GM13976 (cell line): Measurements from ENCODE around the gene NCAN.

Experiments
- DNase-seq: peaks from one replicate; pipeline ENCODE4 v3.0.0; 2012; ENCODE audit warnings: low spot score
- in situ Hi-C: fragments of 300-500 bp; cut with MboI; formaldehyde crosslinking; loops from one replicate; pipeline ENCODE4 v1.12.0; 2022; ENCODE audit warnings: low sequenced_read_pairs, mixed read lengths, inconsistent platforms; ENCODE audit not compliant: unreplicated experiment
- TF ChIP-seq, protein P1 (sequence below): IDR thresholded peaks from 2 replicates; pipeline ENCODE4 v1.5.1; 2012; ENCODE audit warnings: borderline replicate concordance, mild to moderate bottlenecking; ENCODE audit not compliant: insufficient read depth; ENCODE audit errors: extremely low read depth, missing control alignments, control extremely low read depth

Gene NCAN

GRCh38 chr19:19274716-19275565, 63.2 kb downstream of the NCAN start:
- DNase-seq, result no peak
- TF ChIP-seq, protein P1, sequence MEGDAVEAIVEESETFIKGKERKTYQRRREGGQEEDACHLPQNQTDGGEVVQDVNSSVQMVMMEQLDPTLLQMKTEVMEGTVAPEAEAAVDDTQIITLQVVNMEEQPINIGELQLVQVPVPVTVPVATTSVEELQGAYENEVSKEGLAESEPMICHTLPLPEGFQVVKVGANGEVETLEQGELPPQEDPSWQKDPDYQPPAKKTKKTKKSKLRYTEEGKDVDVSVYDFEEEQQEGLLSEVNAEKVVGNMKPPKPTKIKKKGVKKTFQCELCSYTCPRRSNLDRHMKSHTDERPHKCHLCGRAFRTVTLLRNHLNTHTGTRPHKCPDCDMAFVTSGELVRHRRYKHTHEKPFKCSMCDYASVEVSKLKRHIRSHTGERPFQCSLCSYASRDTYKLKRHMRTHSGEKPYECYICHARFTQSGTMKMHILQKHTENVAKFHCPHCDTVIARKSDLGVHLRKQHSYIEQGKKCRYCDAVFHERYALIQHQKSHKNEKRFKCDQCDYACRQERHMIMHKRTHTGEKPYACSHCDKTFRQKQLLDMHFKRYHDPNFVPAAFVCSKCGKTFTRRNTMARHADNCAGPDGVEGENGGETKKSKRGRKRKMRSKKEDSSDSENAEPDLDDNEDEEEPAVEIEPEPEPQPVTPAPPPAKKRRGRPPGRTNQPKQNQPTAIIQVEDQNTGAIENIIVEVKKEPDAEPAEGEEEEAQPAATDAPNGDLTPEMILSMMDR, result no peak
- in situ Hi-C loops, result no loop called here

- DNase-seq, result no peak
- TF ChIP-seq, protein P1, result no peak
- in situ Hi-C loops, result no loop called here
These were observed 64.6 kb downstream of the NCAN start for GRCh38 chr19:19276386-19276785.

DNA sequence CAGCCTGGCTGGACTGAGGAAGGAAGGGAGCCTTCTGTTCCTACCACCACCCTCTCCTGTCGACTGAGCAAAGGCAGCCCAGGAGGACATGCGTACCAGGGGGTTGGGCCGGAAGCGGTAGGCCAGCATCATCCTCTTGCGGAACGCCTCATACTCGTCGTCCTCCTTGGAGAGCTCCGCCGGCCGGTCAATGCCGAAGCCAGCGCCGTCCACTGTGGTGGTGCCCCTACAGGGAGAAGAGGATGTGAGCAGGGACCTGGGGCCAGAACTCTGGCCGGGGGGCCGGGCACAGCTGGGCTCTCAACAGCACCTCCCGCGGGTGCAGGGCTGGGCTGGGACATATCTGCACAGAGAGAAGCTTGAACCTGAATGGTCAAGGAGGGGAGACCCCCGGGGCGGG, 65.1 kb downstream of the NCAN start:
- in situ Hi-C loops, result no loop called here

DNA sequence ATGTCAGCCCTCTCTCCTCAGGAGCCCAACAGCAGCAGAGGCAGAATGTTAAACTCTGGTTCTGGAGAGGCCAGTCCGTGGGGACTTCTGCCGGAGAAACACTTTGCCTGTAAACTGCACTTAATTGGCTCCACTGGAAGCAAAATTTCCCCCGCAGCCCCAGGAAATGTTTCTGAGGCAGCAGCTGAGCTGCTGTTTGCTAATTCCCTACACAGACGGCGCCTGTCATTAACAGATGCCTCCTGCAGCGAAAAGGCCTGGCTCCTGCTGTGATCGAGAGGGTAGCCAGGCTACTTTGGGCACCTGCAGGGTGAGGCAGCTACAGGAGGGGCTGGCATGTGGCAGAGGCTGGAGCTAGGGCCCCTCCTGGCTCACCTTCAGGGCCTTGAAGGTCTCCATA, 66.6 kb downstream of the NCAN start:
- DNase-seq, result no peak
- TF ChIP-seq, protein P1, result no peak
- in situ Hi-C loops, result no loop called here

More for the DNA sequence above, 65.1 kb downstream of the NCAN start:
- TF ChIP-seq, protein P1, result no peak
- no peak for DNase-seq

GRCh38 chr19:19279062-19279612, 67.4 kb downstream of the NCAN start:
- no peak for DNase-seq
- TF ChIP-seq, protein P1, result no peak
- in situ Hi-C loops, result no loop called here

DNA sequence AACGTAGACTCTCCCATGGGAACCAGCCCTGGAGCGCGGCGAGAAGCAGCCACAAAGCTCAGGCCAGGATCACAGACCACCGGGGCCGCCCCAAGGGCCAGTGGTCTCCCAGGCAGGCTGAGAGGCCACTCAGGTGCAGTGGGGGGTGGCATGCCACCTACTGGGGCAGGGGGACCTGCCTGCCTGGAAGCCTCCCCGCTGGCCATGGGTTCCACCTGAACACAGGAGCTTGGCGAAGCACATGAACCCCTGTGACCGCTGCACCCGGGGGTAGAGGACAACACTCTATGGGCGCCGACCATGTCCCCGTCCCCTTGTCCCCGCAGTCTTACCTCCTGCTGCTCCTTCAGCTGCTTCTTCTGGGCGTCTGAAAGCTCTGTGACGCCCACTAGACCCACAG, 68.1 kb downstream of the NCAN start:
- in situ Hi-C loops, result no loop called here
- TF ChIP-seq, protein P1, result no peak
- DNase-seq, result no peak
